ENCODE measurements around the gene SGF29.

DNA sequence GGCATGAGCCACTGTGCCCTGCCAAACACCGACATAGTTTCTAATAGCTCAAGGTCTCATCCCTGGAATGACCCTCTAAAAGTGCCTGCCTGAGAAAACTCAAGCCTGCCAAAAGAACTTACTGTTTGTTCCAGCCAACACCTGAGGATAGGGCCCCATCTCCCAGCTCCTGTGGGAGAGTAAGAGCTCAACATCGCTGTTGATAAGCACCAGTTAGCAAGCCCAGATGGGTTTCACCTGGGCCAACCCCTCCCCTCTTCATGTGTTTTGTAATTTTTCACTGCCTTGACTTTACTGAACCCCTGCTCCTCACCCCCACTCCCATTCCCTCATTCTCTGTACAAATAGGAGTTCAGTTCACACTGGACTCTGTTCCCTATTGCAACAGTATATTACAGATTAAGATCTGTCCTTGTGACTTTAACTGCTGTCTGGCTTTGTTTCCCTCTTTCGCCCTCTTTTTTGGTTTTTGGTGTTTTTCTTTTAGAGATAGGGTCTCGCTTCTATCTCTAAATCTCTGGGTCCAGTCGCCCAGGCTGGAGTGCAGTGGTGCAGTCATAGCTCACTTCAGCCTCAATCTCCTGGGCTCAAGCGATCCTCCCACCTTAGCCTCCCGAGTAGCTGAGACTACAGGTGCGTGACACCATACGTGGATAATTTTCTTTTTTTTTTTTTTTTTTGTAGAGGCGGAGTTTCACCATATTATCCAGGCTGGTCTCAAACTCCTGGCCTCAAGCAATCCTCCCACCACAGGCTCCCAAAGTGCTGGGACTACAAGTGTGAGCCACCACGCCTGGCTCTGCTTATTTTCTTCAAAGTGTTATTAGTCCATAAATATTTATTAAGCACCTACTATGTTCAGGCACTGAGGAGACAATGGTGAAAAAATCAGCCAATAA, 27.3 kb upstream of the SGF29 start:
- TF ChIP-seq, protein P1, sequence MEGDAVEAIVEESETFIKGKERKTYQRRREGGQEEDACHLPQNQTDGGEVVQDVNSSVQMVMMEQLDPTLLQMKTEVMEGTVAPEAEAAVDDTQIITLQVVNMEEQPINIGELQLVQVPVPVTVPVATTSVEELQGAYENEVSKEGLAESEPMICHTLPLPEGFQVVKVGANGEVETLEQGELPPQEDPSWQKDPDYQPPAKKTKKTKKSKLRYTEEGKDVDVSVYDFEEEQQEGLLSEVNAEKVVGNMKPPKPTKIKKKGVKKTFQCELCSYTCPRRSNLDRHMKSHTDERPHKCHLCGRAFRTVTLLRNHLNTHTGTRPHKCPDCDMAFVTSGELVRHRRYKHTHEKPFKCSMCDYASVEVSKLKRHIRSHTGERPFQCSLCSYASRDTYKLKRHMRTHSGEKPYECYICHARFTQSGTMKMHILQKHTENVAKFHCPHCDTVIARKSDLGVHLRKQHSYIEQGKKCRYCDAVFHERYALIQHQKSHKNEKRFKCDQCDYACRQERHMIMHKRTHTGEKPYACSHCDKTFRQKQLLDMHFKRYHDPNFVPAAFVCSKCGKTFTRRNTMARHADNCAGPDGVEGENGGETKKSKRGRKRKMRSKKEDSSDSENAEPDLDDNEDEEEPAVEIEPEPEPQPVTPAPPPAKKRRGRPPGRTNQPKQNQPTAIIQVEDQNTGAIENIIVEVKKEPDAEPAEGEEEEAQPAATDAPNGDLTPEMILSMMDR (IDR thresholded peaks at IDR 0.05; ENCODE audit: low read length), result no peak
- no peak for TF ChIP-seq EZH2 (IDR thresholded peaks at IDR 0.05; ENCODE audit: borderline replicate concordance, low read length)

Data from OCI-LY1 (cell line).